ENCODE data around the gene BAG1. TPM values are rescaled to one million over a fixed set of nuclear protein-coding genes. Genes with fewer than 3 reads are reported as not detected.

BAG1 gene
- 10 to 100 TPM; 47.9 to 65.8 TPM for total RNA-seq

DNA sequence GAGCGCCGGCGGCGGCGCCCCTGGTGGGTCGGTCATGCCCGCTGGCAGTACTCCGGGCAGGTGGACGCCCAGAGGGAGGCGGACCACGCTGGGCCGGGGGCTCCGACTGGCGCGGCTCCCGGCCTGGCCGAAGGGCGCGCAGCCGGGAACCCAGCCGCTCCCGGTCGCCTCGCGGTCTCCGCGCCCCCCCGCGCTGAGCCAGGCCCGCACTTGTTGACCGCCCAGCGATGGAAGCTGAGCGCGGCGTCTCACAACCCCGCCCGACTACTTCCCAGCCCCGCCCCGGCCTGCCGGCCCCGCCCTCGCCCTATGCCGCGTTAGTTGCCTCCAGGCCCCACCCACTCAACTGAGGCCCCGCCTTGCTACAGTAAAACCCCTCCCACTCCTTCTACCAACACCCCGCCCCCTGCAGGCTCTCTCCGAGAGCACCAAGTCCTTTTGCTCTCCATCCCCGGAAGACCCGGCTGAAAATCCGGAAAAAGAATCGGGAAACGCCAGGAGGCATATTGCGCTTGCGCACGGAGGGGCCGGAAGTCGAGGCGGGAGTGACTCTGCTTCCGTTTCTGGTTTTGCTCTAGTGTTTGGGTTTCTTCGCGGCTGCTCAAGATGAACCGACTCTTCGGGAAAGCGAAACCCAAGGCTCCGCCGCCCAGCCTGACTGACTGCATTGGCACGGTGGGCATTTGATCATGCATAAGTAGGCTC is at the start of gene BAG1, which contains the start of gene CHMP5:
TSS of gene BAG1 (minus strand) at position 236 of the 705 bp plus-strand sequence.
TSS of gene CHMP5 (plus strand) at position 577 of the 705 bp plus-strand sequence. CDS start at position 607, 30 bp downstream.
- Mint-ChIP-seq H3K9me3 (ENCODE audit: low read depth) (no peaks in the 10 kb centered on the region), H3K36me3 (ENCODE audit: low read depth) (peaks cover 61% of the 10 kb centered on the region), H3K4me3 (peak within 1 kb of the TSS; percentile 97), H3K27ac (peak within 1 kb of the TSS; percentile 99), H3K27me3 (no peaks in the 10 kb centered on the region), H3K4me1 (peaks cover 51% of the 10 kb centered on the region)
- intact Hi-C loops (cut with DNase I, micrococcal nuclease): loop anchor here (1.0 to 5.0 kb wide), 15 partner anchors 26 to 1112 kb away; partner anchors contain the start of genes APTX (in 2 of the 2), AQP3 (in 2 of the 2), B4GALT1 (in 2 of the 2) and DNAJA1 (in 2 of the 2)
- POLR2A ChIA-PET: interaction anchor here (0.5 to 2.2 kb wide), 5 partner anchors 11 to 239 kb away, joined by 3 to 10 read pairs (median 4); partner anchors contain the start of genes DNAJA1 and NFX1
- peak; percentile 96 for ATAC-seq
- peak; percentile 100 for DNase-seq
- CTCF ChIA-PET: no interaction called here

DNA sequence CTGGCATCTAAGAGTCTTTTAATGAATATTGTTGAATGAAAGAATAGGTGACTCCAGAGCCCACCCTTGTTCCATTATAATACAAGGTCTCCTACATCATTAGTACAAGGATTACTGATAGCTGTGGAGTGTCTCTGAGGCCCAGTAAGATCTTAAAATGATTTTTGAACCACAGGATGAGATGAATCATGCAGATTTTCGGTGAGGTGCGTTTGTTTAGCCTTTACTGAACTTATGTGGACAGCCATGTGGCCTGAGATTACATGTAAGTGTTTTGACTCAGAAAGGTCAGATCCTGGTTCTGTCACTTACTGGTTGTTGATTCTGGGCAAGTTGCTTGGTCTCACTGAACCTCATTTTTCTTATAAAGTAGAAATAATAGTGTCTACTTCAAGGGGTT is 47.4 kb upstream of the BAG1 start:
- Mint-ChIP-seq H3K36me3 (ENCODE audit: low read depth) (peaks cover 69% of the 10 kb centered on the region), H3K27ac (peak overlapping the region; percentile 56), H3K27me3 (no peaks in the 10 kb centered on the region), H3K4me1 (peaks cover 30% of the 10 kb centered on the region), H3K9me3 (ENCODE audit: low read depth) (no peaks in the 10 kb centered on the region), H3K4me3 (no peak overlapping the region)
- DNase-seq (no peak), ATAC-seq (peak; percentile 82)
- intact Hi-C loops (cut with DNase I, micrococcal nuclease): no loop called here
- CTCF ChIA-PET: interaction anchor here (0.6 to 1.2 kb wide), 2 partner anchors 16 to 30 kb away, joined by 3 read pairs; no protein-coding TSS in a partner anchor
- POLR2A ChIA-PET: no interaction called here

DNA sequence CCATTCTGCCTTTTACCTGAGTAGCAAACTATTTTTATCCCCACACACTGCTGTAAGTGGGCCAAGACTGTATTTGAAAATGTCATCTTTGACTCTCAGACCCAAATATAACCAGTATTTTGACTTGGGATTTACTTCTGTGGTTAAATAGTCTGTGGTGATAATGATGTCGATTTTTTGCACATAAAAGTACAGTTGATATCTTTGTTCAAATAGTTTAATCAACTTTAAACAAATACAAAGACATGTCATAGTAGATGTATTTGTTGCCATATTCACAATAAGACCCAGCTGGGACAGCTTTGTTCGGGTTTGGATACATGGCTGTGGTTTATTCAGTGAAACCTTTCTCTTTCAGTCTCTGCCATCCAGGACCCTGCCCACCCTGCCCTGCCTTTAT is 46.2 kb upstream of the BAG1 start:
- no peaks in the 10 kb centered on the region for H3K27me3 Mint-ChIP-seq
- peaks cover 30% of the 10 kb centered on the region for H3K4me1 Mint-ChIP-seq
- ATAC-seq (no peak), DNase-seq (no peak)
- H3K36me3 Mint-ChIP-seq (ENCODE audit: low read depth): peaks cover 59% of the 10 kb centered on the region
- POLR2A ChIA-PET: no interaction called here
- CTCF ChIA-PET: interaction anchor here (1.1 kb wide), 1 partner anchor 14 kb away, joined by 4 read pairs; no protein-coding TSS in a partner anchor
- no peaks in the 10 kb centered on the region for H3K9me3 Mint-ChIP-seq (ENCODE audit: low read depth)
- intact Hi-C loops (cut with DNase I, micrococcal nuclease): no loop called here
- peak overlapping the region; percentile 65 for H3K27ac Mint-ChIP-seq
- H3K4me3 Mint-ChIP-seq: no peak overlapping the region

DNA sequence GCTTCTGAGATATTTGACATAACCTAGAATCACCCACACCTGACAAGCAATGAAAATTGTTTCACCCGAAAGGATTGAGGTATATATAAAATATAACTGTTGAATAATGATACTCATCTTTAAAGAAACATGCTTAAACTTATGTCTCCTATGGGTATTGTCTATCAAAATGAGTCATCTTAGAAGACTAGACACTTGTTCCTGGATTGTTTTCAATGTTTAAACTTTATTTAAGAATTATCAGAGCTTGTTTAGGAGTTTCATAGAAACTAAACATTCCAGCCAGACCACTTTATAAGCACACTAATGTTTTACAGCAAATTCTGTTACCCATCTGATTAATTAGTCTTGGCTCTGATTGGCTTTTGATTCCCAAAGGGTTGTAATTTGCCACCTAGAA is 45.4 kb upstream of the BAG1 start:
- ATAC-seq: no peak
- H3K9me3 Mint-ChIP-seq (ENCODE audit: low read depth): no peaks in the 10 kb centered on the region
- peaks cover 30% of the 10 kb centered on the region for H3K4me1 Mint-ChIP-seq
- no peak for DNase-seq
- intact Hi-C loops (cut with DNase I, micrococcal nuclease): loop anchor here (5.0 kb wide), 2 partner anchors 32 to 143 kb away; partner anchors contain the start of gene B4GALT1 (in 1 of the 2)
- peak overlapping the region; percentile 30 for H3K4me3 Mint-ChIP-seq
- peaks cover 55% of the 10 kb centered on the region for H3K36me3 Mint-ChIP-seq (ENCODE audit: low read depth)
- no peaks in the 10 kb centered on the region for H3K27me3 Mint-ChIP-seq
- peak overlapping the region; percentile 45 for H3K27ac Mint-ChIP-seq
- CTCF ChIA-PET: interaction anchor here (0.6 to 1.1 kb wide), 2 partner anchors 10 to 13 kb away, joined by 3 to 4 read pairs; no protein-coding TSS in a partner anchor
- POLR2A ChIA-PET: interaction anchor here (1.2 kb wide), 1 partner anchor 11 kb away, joined by 3 read pairs; no protein-coding TSS in a partner anchor

DNA sequence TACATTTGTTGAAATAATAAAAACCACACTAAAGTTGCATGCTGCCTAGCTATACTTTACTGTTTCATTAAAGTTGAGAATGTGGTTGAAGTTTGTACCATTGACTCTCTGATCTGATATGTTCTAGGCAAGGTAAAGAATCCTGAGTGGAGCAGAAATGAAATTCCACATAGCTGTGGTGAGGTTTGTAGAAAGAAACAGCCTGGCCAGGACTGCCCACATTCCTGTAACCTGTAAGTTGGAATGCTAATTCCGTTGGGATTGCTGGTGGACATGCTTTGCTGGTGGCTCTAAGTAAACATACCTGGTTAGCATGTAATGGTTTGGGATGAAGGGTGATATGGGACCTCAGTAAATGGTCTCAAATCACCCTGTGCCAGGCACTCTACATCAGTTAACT is 42.6 kb upstream of the BAG1 start:
- Mint-ChIP-seq H3K36me3 (ENCODE audit: low read depth) (peaks cover 48% of the 10 kb centered on the region), H3K4me1 (peaks cover 36% of the 10 kb centered on the region), H3K4me3 (no peak overlapping the region), H3K27me3 (no peaks in the 10 kb centered on the region), H3K27ac (peak overlapping the region; percentile 71), H3K9me3 (ENCODE audit: low read depth) (no peaks in the 10 kb centered on the region)
- ATAC-seq (no peak), DNase-seq (no peak)
- ChIA-PET POLR2A (no interaction called here), CTCF (interaction anchor here (1.5 kb wide), 1 partner anchor 13 kb away, joined by 6 read pairs; no protein-coding TSS in a partner anchor)
- intact Hi-C loops (cut with DNase I, micrococcal nuclease): loop anchor here (5.0 kb wide), 2 partner anchors 35 to 140 kb away; partner anchors contain the start of gene B4GALT1 (in 1 of the 2)

DNA sequence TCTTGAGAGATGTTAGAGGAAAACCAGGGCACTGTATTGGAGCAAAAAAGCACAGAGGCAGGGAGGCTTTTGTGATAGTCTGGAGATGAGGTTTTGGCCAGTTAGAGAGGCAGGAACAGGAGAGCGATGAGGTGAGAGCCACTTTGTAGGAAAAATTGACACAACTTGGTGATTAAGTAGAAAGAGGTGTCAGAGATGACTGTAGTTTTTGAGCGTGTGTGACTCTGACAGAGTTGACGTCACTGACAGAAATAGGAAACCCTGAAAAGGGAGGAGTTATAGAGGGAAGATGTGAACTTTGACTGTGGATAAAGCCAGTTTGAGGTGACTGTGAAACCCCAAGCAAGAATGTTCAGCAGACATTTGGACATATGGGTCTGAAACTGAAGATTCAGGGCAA is 41.5 kb upstream of the BAG1 start:
- ATAC-seq (peak; percentile 94), DNase-seq (peak; percentile 59)
- Mint-ChIP-seq H3K4me3 (no peak overlapping the region), H3K27ac (no peak overlapping the region), H3K9me3 (ENCODE audit: low read depth) (no peaks in the 10 kb centered on the region), H3K36me3 (ENCODE audit: low read depth) (peaks cover 44% of the 10 kb centered on the region), H3K4me1 (peaks cover 29% of the 10 kb centered on the region), H3K27me3 (no peaks in the 10 kb centered on the region)
- CTCF ChIA-PET: interaction anchor here (0.8 to 1.3 kb wide), 3 partner anchors 16 to 1107 kb away, joined by 3 read pairs; partner anchors contain the start of genes NFX1 and NOL6
- POLR2A ChIA-PET: no interaction called here
- intact Hi-C loops (cut with DNase I, micrococcal nuclease): loop anchor here (1.0 to 5.0 kb wide), 6 partner anchors 11 to 139 kb away; partner anchors contain the start of genes NFX1 (in 2 of the 2), B4GALT1 (in 1 of the 2) and CHMP5 (in 1 of the 2)

DNA sequence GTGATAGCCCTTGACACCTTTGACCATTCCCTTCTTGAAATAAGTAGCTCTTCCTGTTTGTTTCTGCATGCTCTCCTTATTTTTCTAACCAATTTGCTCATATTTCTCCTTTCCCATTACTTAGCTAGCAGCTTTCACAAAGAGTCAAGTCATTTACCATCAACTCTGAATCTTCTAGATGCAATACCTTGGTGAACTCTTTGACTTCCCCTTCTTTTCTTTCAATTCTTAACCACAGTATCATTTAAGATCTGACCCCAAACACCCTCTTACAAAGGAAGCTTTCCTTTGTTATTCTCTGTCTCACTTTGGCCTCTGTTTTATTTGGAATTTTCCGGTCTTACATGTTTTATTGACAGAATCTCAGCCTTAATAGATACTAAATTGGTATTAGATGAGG is 39.9 kb upstream of the BAG1 start:
- Mint-ChIP-seq H3K27me3 (no peaks in the 10 kb centered on the region), H3K4me1 (peaks cover 22% of the 10 kb centered on the region), H3K36me3 (ENCODE audit: low read depth) (peaks cover 45% of the 10 kb centered on the region), H3K27ac (no peak overlapping the region), H3K4me3 (no peak overlapping the region), H3K9me3 (ENCODE audit: low read depth) (no peaks in the 10 kb centered on the region)
- intact Hi-C loops (cut with DNase I, micrococcal nuclease): no loop called here
- DNase-seq (no peak), ATAC-seq (no peak)
- POLR2A ChIA-PET: interaction anchor here (1.2 to 1.4 kb wide), 2 partner anchors 14 to 16 kb away, joined by 3 to 4 read pairs; no protein-coding TSS in a partner anchor
- CTCF ChIA-PET: interaction anchor here (0.6 to 1.3 kb wide), 4 partner anchors 12 to 126 kb away, joined by 3 to 6 read pairs (median 4); no protein-coding TSS in a partner anchor

DNA sequence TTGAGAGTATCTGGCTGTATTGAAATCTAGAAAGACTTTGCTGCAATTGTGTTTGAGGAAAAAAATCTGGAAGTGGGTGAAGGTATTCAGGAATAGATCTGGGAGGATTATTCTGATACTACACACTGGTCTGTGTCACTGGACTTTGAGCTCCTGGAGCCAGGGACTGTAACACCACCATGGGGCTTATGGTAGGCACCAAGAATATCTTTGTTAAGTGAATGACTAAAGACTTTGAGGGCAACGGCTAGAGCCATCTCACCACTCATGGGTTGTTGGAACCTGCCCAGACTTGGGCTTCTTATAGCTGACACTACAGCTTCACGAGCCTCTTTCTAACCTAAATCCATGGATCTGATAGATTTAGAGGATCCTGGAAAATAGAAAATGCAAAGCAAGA is 36.0 kb upstream of the BAG1 start:
- intact Hi-C loops (cut with DNase I, micrococcal nuclease): no loop called here
- peaks cover 54% of the 10 kb centered on the region for H3K4me1 Mint-ChIP-seq
- DNase-seq (no peak), ATAC-seq (no peak)
- H3K4me3 Mint-ChIP-seq: no peak overlapping the region
- peaks cover 59% of the 10 kb centered on the region for H3K36me3 Mint-ChIP-seq (ENCODE audit: low read depth)
- H3K27ac Mint-ChIP-seq: peak overlapping the region; percentile 65
- H3K27me3 Mint-ChIP-seq: no peaks in the 10 kb centered on the region
- ChIA-PET POLR2A (no interaction called here), CTCF (interaction anchor here (1.0 to 1.4 kb wide), 2 partner anchors 74 to 167 kb away, joined by 3 read pairs; no protein-coding TSS in a partner anchor)
- no peaks in the 10 kb centered on the region for H3K9me3 Mint-ChIP-seq (ENCODE audit: low read depth)

DNA sequence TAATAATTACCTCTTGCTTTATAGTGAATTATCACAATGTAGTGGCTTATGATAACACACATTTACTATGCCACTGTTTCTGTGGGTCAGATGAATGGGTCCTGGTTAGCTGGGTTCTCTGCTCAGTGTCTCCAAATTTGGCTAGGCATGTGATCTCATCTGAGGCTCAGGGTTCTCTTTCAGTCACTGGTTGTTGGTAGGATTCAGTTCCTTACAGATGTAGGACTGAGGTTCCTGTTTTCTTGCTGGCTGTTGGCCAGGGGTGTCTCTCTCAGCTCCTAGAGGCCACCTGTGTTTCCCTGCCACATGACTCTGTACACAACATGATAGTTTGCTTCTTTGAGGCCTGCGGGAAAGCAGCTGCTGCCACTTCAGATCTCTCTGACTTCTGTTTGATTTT is 32.9 kb upstream of the BAG1 start:
- Mint-ChIP-seq H3K4me1 (peaks cover 76% of the 10 kb centered on the region), H3K27ac (peak overlapping the region; percentile 90), H3K27me3 (no peaks in the 10 kb centered on the region), H3K4me3 (peak overlapping the region; percentile 23), H3K9me3 (ENCODE audit: low read depth) (no peaks in the 10 kb centered on the region), H3K36me3 (ENCODE audit: low read depth) (peaks cover 68% of the 10 kb centered on the region)
- CTCF ChIA-PET: interaction anchor here (1.7 to 2.4 kb wide), 2 partner anchors 10 to 11 kb away, joined by 4 to 16 read pairs; no protein-coding TSS in a partner anchor
- ATAC-seq: peak; percentile 50
- intact Hi-C loops (cut with DNase I, micrococcal nuclease): loop anchor here in 1 of 2 experiments (10.0 kb wide), 3 partner anchors 877 to 1777 kb away; partner anchors contain the start of genes ACO1, FANCG, UBAP1 and VCP
- POLR2A ChIA-PET: interaction anchor here (0.6 kb wide), 1 partner anchor 218 kb away, joined by 3 read pairs; no protein-coding TSS in a partner anchor
- DNase-seq: peak; percentile 54

DNA sequence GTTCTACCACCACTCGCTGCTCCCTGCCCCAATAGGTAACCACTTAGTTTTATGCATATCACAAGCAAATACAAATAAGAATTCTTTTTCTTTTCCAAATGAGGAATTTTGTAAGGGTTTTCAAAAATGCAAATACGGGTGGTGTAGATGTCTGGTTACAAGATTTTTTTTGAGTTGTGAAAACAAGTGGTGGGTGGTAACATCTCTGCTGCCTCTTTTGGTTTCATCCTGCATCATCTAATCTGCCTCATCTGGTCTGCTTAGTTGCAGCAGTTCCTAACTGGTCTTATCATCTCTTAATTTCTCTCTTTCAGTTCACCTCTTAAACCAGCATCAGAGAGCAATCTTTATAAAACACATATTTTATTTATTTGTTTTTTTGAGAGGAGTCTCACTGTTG is 31.1 kb upstream of the BAG1 start:
- DNase-seq (peak; percentile 35), ATAC-seq (peak; percentile 60)
- H3K36me3 Mint-ChIP-seq (ENCODE audit: low read depth): peaks cover 72% of the 10 kb centered on the region
- H3K4me3 Mint-ChIP-seq: peak overlapping the region; percentile 59
- POLR2A ChIA-PET: no interaction called here
- H3K27me3 Mint-ChIP-seq: no peaks in the 10 kb centered on the region
- H3K9me3 Mint-ChIP-seq (ENCODE audit: low read depth): no peaks in the 10 kb centered on the region
- peak overlapping the region; percentile 92 for H3K27ac Mint-ChIP-seq
- H3K4me1 Mint-ChIP-seq: peaks cover 90% of the 10 kb centered on the region
- intact Hi-C loops (cut with DNase I, micrococcal nuclease): loop anchor here in 1 of 2 experiments (1.0 to 10.0 kb wide), 4 partner anchors 11 to 1779 kb away; partner anchors contain the start of genes ACO1, FANCG, UBAP1 and VCP
- CTCF ChIA-PET: interaction anchor here (0.9 to 2.4 kb wide), 2 partner anchors 8 to 11 kb away, joined by 5 to 16 read pairs; no protein-coding TSS in a partner anchor
